ENCODE results near the gene ASPSCR1. TPM values are rescaled to one million over a fixed set of nuclear protein-coding genes. Genes with fewer than 3 reads are reported as not detected.

ASPSCR1 gene
- total and polyA plus RNA-seq, 2 of the 13 experiments (the other 11 are each of a cell fraction or from before 2014, with no cell fraction given), result 274 to 314 TPM

DNA sequence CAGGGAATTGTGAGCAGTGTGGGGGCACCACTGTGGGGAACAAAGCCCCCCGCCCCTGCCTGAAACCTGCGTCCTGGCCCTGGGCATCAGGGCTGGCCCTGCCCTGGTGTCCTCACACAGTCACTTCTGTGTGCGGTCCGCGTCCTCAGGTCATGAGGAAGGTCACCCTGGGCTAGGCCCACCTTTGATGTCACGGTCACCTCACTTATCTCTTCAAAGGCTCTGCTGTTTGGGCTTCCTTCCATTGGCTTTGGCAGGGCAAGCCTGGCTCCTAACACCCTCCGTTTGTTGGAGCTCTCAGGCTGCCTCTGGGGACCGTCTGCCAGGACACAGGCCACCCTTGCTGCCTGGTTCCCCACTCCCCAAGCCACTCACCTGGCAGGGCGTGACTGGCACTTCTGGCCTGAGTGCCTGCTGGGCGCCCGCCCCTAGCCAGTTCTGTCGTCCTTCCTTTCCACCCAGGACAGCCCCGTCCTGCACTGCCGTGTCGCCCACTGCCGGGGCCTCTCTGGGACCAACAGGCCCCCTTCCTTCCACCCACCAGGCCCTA lies 36.4 kb downstream of the ASPSCR1 start (continued):
- TF ChIP-seq CTCF (CRISPR knock-in tag; IDR thresholded peaks at IDR 0.05), result no peak
- no peak for TF ChIP-seq EZH2 (conservative IDR thresholded peaks at IDR 0.05; ENCODE audit: low read depth, low read length)
- no peak for TF ChIP-seq RBFOX2 (IDR thresholded peaks at IDR 0.05; ENCODE audit: low read depth, low read length)
- no peak for TF ChIP-seq GLI4 (CRISPR knock-in tag; IDR thresholded peaks at IDR 0.05; ENCODE audit: borderline replicate concordance)
- no peak for TF ChIP-seq ZNF362 (CRISPR knock-in tag; IDR thresholded peaks at IDR 0.05; ENCODE audit: borderline replicate concordance)
- TF ChIP-seq ZNF160 (CRISPR knock-in tag; IDR thresholded peaks at IDR 0.05), result no peak
- no peak; a peak in 1 of 4 replicates for TF ChIP-seq HMGXB4 (CRISPR knock-in tag; IDR thresholded peaks at IDR 0.05; ENCODE audit: borderline replicate concordance in 1 of 2, low read depth in 1 of 2)
- no peak for TF ChIP-seq ZNF274 (CRISPR knock-in tag; IDR thresholded peaks at IDR 0.05)
- no peak for TF ChIP-seq ZSCAN21 (CRISPR knock-in tag; IDR thresholded peaks at IDR 0.05; ENCODE audit: borderline replicate concordance)
- TF ChIP-seq HOXA5 (CRISPR knock-in tag; IDR thresholded peaks at IDR 0.05), result no peak
- TF ChIP-seq, protein P1, sequence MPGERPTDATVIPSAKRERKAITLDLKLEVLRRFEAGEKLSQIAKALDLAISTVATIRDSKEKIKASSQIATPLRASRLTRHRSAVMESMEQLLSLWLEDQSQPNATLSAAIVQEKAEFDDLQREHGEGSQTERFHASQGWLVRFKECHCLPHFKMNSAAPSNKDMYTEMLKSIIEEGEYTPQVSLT (CRISPR knock-in tag; IDR thresholded peaks at IDR 0.05; ENCODE audit: borderline replicate concordance, low read depth), result no peak
- no peak for TF ChIP-seq KLF6 (CRISPR knock-in tag; IDR thresholded peaks at IDR 0.05)
- TF ChIP-seq, protein P2, sequence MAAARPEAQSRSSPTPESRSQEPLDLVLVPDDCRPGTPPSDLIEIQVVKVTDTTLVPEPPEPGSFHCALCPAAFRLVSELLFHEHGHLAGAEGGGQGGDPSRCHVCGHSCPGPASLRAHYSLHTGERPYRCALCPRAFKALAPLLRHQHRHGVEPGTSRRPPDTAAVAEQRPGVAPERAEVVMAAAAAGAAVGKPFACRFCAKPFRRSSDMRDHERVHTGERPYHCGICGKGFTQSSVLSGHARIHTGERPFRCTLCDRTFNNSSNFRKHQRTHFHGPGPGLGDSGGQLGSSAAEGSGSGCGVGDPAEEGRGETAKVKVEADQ (CRISPR knock-in tag; IDR thresholded peaks at IDR 0.05; ENCODE audit: borderline replicate concordance), result no peak
- TF ChIP-seq MLX (CRISPR knock-in tag; IDR thresholded peaks at IDR 0.05), result no peak
- no peak for TF ChIP-seq HNF1A (IDR thresholded peaks at IDR 0.05; ENCODE audit: low read depth)
- TF ChIP-seq HNF1A (CRISPR knock-in tag; IDR thresholded peaks at IDR 0.05; ENCODE audit: borderline replicate concordance), result peak; percentile 64
